Activated gamma-delta T cell treated with Interleukin-2 at 50 U/mL for 16 hours (primary cell): ENCODE measurements around the gene IGF1.
"Not testable (repeated sequence)": the region's sequence is repeated elsewhere in the genome, so short reads cannot be mapped to it uniquely, and the experiment has no call there.

Experiments
- DNase-seq: peaks from one replicate; pipeline ENCODE4 v3.0.0-alpha.2; 2020

The IGF1 gene

GRCh38 chr12:102454808-102455760 lies 25.3 kb downstream of the IGF1 start:
- DNase-seq = no peak

GRCh38 chr12:102454330-102454729 lies 26.0 kb downstream of the IGF1 start:
- DNase-seq = no peak

DNA sequence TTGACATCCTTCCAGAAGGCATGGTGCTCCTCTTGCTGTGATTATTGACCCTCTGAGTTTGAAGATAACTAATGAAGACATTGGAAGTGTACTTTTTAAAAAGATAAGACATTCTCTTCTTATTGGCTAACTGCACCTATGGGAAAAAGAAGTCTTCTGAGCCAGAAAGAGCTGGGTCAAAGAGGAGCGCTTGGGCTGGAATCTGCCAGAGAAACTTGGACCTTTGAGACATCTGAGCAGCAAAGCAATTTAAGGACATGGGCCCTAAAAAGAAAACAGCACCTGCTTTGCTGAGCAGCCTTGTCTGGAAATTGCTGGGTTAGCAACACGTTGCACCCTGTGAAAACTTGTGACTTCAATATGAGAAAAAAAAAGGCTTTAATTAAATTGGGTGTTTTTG lies 27.8 kb downstream of the IGF1 start:
- DNase-seq = no peak

GRCh38 chr12:102449018-102449417 lies 31.3 kb downstream of the IGF1 start:
- DNase-seq = not testable (repeated sequence)

- DNase-seq = not testable (repeated sequence)
Observed at GRCh38 chr12:102447426-102447825, 32.9 kb downstream of the IGF1 start.

DNA sequence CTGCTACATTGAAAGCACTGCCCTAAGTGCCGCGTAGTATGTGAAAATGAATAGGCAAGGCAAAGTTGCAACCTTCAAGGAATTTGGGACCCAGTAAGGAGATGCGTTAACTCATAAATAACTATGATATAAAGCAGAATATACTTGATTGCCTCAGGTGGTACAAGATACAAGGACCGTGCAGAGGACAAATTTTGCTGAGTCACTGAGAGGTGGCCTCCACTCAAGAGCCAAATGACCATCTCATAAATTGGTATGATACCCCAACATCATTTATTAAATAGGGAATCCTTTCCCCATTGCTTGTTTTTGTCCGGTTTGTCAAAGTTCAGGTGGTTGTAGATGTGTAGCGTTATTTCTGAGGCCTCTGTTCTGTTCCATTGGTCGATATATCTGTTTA lies 35.7 kb downstream of the IGF1 start:
- DNase-seq = no peak

DNA sequence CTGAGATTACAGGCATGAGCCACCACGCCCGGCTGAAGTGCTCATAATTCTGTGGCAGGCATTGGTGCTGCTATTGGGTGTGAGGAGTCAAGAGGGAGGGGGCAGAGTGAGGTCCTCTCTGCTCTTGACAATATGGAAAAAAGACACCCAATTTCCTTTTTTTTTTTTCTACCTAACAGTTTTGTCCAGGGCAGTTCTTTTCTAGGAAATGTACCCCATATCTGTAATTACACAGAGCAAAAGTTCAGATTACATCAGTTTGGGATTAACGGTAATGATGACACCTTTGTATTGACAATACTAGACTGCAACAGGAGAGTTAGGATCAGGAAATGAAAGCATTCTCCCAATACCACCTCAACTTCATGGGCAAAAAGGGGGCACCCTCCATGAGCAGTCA lies 36.3 kb downstream of the IGF1 start:
- DNase-seq = no peak

- no peak for DNase-seq
Observed at GRCh38 chr12:102441077-102441596, 39.2 kb downstream of the IGF1 start.

DNA sequence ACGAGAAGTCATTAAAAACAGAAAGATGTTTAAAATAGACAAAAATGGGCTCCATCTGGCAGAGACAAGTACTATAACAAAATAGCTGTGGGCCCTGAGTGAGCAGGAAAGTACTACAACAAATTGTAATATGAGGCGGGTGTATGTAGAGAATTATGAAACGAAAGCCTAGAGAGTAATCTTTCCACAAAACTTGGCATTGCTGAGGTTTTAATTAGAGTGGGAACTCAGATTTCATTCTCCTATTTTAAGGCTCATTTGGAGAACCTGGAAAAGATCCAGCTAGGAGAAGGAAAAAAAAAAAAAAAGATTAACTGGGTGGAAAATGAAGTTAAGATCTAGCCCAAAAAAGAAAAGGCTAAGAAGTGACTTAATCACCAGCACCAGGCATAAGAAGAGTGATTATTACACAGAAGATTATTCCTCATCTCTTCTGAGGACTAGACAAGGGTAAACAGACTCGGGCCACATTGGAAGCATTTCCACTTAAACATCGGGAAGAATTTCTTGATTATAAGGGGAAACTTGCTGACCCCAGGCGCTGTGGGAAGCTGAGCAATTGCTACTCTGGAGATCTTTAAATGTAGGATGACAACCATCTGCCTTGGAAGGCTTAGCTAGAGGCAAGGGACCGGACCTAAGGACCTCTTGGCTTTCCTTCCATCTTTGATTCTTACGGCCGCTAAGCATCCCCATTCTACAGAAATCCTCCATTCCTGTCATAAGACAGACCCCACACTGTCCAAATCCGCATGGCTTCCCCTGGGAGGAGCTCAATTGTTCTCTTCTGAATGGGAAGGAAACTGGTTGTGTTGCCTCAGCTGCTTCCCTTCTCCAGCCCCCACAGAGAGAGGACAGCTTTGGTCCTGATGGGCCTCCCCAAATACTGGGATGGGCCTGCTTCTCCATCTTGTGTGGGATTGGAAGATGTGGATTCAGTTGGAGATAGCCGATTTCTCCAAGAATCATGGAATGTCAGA lies 40.6 kb downstream of the IGF1 start:
- no peak for DNase-seq

DNA sequence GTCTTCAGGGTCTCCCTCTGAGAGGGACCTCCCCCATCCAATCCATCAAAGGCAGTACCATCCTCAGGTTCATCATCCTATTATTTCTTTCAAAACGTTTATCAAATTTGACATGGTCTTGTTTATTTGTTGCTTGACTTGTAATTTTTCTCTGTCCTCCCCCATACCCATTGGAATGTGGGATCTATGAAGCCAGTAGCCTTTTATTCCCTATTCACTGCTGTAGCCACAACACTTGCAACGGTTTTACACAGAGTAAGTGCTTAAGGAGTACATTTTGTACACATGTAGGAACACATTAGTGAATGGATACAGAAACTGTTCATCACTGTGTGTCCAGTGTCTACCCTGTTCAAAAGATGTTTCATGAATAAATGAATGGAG lies 41.5 kb downstream of the IGF1 start:
- no peak for DNase-seq

DNA sequence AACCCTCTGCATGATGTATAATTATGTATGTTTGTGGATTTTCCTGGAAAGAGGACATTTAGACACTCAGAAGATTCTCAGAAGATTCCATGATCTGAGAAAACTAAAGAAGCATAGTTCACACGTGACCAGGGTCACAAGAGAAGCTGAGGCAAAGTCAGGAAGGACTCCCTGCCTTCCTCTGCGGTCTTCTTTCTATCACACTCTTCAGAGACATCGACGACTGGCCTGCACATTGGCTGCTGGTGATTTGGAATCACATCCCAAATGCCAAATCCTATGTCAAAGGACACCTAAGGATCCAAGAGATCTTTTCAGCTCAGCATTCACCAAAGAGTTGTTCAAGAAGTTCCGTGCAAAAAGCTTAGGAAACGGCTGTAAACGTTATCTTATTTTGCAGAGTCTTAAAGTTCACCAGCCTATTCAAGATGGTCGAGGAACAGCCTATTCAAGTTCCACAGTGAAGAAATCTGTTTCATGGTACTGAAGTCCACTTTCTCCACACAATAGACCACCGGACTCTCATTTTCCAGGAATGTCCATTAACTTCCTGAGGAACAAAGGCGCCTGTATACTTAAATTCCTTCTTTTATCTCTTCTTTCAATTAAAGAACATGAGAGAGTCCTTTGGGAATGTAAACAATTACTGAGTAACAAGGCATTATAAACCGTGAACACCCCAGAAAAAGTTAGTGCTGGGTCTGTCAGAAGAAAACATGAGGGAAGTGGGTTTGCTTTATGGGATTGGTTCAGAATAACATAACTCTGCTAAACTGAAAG lies 42.1 kb downstream of the IGF1 start:
- no peak for DNase-seq

DNA sequence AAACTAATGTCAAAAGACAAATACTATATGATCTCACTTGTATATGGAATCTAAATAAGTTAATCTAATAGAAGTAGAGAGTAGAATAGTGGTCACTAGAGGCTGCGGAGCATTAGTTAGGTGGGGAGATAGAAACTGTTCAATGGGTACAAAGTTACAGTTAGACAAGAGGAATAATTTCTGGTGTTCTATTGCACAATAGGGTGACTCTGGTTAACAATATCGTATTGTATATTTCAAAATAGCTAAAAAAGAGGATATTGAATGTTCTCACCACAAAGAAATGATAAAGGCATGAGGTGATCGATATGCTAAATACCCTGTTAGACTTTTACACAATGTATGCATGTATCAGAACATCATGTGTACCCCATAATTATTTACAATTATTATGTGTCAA lies 42.9 kb downstream of the IGF1 start:
- DNase-seq = no peak

GRCh38 chr12:102436867-102437266 lies 43.5 kb downstream of the IGF1 start:
- DNase-seq = no peak

- no peak for DNase-seq
Observed at GRCh38 chr12:102435827-102436436, 44.4 kb downstream of the IGF1 start.

- no peak for DNase-seq
Observed at GRCh38 chr12:102433304-102433703, 47.1 kb downstream of the IGF1 start.

DNA sequence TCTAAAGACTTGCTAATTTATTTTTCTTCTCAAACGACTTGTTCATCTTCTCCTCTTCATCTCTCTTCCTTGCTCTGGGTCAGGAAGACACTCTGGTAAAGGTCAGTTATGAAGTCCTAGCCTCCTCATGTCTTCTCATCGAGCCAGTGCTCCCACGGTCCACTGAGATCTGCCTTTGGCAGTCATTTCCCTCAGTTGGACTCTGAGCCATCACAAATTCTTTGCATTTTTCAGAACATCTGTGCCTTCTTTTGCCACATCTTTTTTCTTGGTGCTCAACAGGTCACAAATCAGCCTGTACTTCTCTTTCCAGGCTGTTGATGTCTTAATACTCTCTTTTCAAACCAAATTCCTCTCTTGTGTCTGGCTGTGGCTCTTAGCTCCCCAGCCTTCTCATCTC lies 49.7 kb downstream of the IGF1 start:
- no peak for DNase-seq

- no peak for DNase-seq
Observed at GRCh38 chr12:102429211-102430154, 50.9 kb downstream of the IGF1 start.

DNA sequence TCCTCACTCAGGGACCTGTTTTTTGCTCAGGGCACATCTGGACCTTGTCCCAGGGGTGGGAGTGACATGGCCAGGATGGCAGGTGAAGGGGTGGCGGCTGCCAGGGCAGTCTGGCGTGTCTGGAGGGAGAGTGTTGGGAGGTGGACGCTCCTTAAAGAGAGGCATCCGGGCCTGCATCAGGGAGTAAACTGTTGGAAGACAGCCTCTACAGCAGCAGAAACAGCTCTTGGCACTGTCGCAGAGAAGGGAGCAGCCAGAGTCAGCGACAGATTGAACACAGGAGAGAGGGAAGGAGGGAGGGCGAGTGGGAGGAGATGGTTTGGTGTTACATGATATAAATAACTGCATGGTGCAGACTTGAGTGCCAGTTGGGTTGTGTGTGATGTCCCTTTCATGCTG lies 52.8 kb downstream of the IGF1 start:
- no peak for DNase-seq

GRCh38 chr12:102426599-102427542 lies 53.5 kb downstream of the IGF1 start:
- DNase-seq = no peak
